GM18517 (cell line): ENCODE data around the gene GDI1.
A peak's percentile ranks its signal among the peaks of the same experiment; 100 is the strongest.

Experiments used
- ATAC-seq: cut with Tn5 transposase; IDR thresholded peaks from one replicate; pipeline ENCODE4 v1.9.1; 2021; ENCODE audit warnings: mild to moderate bottlenecking, moderate library complexity; ENCODE audit not compliant: unreplicated experiment

GDI1 gene

DNA sequence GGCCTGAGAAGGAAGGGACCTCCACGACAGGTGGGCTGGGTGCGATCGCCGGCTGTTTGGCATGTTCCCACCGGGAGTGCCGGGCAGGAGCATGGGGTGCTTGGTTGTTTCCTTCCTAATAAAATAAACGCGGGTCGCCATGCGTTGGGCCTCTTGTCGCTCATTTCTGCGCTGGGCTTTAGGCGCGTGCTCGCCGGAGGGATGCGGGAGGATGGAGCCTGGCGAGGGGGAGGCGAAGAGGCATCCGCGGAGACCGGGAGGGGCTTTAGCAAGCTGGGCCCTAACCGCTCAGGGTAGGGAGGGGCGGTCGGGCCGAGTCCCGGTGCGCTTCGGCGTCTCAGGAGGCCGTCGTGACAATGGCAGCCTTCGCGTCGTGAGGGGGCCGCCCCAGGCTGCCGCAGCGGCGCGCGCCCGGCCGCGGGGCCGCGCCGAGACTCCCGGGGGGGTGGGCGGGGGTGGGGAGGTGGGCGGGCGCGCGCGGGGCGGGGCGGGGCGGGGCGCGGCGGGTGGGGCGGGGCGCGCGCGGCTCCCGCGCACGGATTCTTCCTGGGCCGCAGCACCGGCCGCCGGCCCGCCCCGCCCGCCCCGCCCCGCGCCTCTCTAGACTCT, 476 bp upstream of the GDI1 start:
- no peak for ATAC-seq

GRCh38 chrX:154437971-154438893, 1.3 kb downstream of the GDI1 start:
- no peak for ATAC-seq

DNA sequence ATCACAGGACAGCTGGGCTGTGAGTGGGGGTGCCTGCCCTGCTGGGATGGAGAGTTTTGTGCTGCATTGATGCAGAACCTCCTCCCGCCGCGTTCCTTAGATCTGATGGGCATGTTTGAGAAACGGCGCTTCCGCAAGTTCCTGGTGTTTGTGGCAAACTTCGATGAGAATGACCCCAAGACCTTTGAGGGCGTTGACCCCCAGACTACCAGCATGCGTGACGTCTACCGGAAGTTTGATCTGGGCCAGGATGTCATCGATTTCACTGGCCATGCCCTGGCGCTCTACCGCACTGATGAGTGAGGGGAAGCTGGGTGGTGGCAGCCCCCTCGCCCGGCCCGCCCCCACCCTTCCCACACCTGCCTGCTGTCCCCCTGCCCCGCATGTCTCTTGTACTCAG, 2.9 kb downstream of the GDI1 start:
- ATAC-seq, result no peak

GRCh38 chrX:154440623-154441357, 3.8 kb downstream of the GDI1 start:
- no peak for ATAC-seq

DNA sequence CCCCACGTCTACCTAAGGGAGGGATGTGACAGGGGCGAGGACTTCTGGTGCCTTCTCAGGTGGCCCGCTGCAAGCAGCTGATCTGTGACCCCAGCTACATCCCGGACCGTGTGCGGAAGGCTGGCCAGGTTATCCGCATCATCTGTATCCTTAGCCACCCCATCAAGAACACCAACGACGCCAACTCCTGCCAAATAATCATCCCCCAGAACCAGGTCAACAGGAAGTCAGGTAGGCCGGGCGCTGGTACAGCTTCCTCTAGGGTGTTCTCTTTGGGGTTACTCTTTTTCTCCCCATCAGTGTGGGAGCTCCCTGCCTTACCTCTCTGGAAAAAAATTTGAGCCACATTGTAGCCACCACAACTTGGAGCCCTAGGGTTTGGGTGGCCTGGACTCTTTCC, 4.6 kb downstream of the GDI1 start:
- ATAC-seq, result no peak

DNA sequence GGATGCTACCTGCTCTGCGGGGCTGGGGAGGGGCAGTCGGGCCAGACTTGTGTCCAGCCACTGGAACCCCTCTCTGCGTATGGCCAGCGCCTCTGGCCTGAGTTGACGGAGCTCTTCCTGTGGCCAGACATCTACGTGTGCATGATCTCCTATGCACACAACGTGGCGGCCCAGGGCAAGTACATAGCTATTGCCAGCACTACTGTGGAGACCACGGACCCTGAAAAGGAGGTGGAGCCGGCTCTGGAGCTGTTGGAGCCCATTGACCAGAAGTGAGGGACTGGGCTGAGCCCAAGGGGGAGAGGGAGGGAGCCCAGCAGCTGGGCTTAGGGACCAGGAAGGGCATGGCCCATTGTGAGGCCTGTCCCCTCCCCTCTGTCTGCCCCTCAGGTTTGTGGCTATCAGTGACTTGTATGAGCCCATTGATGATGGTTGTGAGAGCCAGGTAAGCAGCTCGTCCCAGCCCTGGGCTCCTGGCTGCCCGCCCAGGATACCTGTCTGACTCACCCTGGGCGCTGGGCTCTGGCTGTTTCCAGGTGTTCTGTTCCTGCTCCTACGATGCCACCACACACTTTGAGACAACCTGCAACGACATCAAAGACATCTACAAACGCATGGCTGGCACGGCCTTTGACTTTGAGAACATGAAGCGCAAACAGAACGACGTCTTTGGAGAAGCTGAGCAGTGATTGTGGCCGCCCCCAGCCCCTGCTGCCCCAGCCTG, 5.2 kb downstream of the GDI1 start:
- no peak for ATAC-seq

DNA sequence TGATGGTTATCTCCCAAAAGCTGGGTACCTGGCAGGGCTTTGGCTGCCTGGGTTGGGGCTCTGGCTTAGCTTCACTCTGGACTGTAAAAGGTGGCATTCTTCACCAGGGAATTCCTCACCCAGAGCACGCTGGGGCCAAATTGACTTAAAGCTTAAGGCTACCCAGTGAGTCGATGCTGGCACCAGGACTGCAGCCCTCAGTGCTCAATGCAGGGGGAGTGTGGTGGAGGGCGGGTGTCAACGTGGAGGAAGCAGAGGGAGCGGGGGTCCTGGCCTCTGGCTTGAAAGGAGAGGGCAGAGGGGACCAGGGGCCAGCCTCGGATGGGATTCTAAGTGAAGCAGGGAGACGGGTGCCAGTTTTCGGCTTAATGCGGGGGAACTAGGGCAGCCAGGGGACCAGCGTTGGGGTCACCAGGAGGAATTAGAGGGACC, 6.5 kb downstream of the GDI1 start:
- ATAC-seq, result no peak

DNA sequence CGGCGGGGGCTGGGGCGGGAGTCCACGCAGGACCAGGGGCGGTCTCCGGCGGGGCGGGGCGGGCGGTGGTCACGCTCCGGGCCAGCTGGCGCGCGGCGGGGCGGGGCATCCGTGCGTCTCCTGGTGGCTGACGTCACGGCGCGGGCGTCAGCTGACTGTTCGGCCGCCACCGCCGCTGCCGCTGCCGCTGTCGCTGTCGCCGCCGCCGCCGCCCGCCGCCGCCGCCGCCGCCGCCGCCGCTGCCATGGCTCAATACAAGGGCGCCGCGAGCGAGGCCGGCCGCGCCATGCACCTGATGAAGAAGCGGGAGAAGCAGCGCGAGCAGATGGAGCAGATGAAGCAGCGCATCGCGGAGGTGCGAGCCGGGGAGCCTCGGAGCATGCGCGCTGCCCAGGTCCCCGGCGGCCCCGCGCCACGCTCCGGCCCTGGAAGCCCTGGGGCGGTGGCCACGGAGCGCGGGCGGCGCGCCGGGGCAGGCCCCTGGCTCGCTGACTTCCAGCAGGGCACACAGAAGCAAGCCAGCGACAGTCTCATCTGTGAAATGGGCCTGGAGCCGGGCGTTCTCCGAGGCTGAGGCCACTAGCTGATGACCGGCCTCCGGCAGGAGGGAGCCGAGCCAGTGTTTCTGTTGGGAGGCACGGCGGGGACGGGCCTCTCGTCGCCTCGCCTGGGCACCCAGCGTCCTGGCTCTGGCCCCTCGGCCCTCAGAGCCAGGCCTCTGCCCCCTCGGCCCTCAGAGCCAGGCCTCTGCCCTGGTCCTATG, 7.2 kb downstream of the GDI1 start, which contains the start of gene FAM50A:
Gene FAM50A, plus strand, starts transcription at position 150 of the 763 bp plus-strand sequence. Its CDS starts 95 bp downstream, at position 245.
- peak; percentile 67 for ATAC-seq

DNA sequence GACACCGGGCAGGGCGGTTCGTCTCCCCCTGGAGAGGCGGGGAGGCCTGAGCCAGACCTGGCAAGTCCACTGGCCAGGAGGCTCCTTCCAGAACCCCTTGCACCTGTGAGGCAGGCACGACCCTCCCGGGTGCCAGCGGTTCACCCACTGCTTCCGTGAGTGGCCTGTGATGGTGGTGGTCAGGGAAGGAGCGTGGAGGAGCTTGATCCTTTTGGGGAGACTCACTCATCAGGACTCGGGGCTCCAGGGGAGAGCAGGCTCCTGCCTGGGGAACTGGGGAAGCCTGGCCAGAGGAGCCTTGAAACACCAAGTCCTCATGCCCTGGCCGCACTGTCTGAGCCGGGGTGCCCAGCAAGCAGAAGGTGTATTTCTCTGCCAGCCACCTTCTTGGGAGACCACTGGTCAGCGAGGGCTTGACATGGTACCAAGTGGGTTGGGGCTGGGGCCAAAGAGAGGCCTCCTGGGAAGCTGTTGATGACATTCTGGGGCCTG, 7.8 kb downstream of the GDI1 start:
- no peak for ATAC-seq

- no peak for ATAC-seq
Measured at GRCh38 chrX:154445776-154446175, 8.8 kb downstream of the GDI1 start.

DNA sequence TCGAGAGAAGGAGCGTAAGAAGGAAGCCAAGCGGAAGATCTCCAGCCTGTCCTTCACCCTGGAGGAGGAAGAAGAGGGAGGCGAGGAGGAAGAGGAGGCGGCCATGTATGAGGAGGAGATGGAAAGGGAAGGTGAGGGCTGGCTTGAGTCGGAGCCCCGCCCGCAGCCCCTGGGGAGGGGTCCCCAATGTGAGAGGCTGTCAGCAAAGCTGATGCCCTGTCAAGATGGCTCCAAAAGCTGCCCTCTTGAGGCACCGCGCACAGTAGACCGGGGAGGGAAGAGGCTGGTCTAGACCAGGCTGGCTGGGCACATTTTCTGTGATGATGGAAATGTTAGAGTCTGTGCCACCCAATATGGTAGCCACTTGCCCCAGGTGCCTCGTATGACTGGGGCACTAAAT, 9.5 kb downstream of the GDI1 start:
- no peak for ATAC-seq

DNA sequence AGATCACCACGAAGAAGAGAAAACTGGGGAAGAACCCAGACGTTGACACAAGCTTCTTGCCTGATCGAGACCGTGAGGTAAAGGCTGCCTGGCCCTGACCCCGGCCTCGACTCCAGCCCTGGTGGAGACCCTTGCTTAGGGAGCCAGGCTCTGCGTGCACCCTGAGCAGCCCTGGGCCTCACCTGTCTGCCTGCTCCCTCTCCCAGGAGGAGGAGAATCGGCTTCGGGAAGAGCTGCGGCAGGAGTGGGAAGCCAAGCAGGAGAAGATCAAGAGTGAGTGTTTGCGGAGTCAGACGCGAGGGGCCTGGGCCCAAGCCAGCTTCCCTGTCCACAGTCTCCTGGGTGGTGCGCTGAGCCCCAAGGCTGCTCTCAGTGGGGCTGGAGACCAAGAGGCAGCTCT, 11.5 kb downstream of the GDI1 start:
- no peak for ATAC-seq

- ATAC-seq, result no peak
Measured at GRCh38 chrX:154449618-154450017, 12.7 kb downstream of the GDI1 start.

- ATAC-seq, result no peak
Measured at GRCh38 chrX:154450312-154450711, 13.4 kb downstream of the GDI1 start.

DNA sequence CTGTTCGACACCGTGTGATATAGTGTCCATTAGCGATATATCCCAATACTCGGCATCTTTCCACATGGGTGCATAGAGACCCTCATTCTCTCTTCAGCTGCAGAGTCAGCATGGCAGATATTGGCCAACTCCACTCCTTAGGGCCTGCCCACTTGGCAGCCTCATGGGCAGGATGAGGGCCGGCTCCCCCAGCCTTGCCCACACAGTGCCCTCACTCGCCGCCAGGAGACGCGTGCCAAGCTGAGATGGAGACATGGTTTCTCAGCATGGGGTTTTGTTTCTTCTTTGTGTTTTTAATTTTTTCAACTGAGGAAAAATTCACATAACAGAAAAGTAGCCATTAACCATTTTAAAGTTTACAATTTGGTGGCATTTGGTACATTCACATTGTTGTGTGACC, 15.9 kb downstream of the GDI1 start:
- ATAC-seq, result no peak

DNA sequence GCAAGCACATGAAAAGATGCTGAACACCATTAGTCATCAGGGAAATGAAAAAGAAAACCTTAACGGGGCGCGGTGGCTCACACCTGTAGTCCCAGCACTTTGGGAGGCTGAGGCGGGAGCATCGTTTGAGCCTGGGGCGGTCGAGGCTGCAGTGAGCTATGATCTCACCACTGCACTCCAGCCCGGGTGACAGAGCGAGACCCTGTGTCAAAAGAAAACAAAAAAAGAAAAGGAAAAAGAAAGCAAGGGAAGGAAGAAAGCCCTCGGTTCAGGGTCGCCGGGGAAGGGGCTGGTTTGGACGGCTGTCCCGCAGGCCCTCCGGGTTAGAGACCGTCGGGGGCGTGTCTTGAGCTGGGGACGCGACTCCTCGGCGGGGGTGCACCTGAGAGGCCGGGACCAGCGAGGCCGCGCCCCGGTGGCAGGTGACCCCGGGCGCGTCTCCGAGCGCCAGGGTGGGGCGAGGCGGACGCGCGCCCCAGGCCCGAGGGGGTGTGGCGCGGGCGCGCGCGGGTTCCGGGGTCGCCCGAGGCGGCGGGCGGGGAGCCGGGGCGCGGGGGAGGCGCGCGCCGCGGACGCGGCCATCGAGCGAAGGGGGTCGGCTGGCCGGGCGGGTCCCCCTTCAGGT, 20.6 kb downstream of the GDI1 start:
- no peak for ATAC-seq

GRCh38 chrX:154458116-154458953, 21.4 kb downstream of the GDI1 start, which contains the start of gene PLXNA3:
Gene PLXNA3, plus strand, starts transcription at chrX:154458281. Its CDS starts 1,903 bp downstream, at chrX:154460184.
- ATAC-seq, result no peak

GRCh38 chrX:154458954-154459778, 22.2 kb downstream of the GDI1 start:
- no peak for ATAC-seq
